CD4-positive, alpha-beta T cell (primary cell): ENCODE measurements around the gene SH3RF1. TPM values are rescaled to one million over a fixed set of nuclear protein-coding genes. Genes with fewer than 3 reads are reported as not detected.
A peak's percentile ranks its signal among the peaks of the same experiment; 100 is the strongest.

Source experiments
- ATAC-seq: fragments of 200-7000 bp; cut with Tn5 transposase; one replicate; pipeline ENCODE4 v1.10.0; 2022; ENCODE audit warnings: mild to moderate bottlenecking; ENCODE audit not compliant: poor library complexity
- CTCF ChIA-PET: fragments of 350-600 bp; sonication (Branson Sonifier 250); formaldehyde crosslinking; loops from one replicate; lab custom pipeline; 2021; ENCODE audit warnings: antibody characterized with exemption, inconsistent platforms; lab: Charles Lee
- POLR2A ChIA-PET: fragments of 350-600 bp; sonication (Branson Sonifier 250); formaldehyde crosslinking; loops from one replicate; lab custom pipeline; 2021; ENCODE audit warnings: antibody characterized with exemption, inconsistent platforms; lab: Charles Lee
- DNase-seq, 14 experiments: peaks; one replicate each; pipeline ENCODE4 v3.0.0-alpha.2; 2013 to 2020; ENCODE audit warnings: mixed read lengths in 2 of 14
- H3K27ac ChIP-seq, 2 donors: one replicate each; pipeline versions ENCODE4 v1.5.1 to v1.7.0; 2013; ENCODE audit warnings: low read length in 2 of 2, low read depth in 1 of 2, mild to moderate bottlenecking in 1 of 2
- H3K27me3 ChIP-seq, 2 experiments: 1 replicate in 1 of 2; 2 replicates in 1 of 2; pipeline versions ENCODE4 v1.6.1 to v1.7.0; 2013; ENCODE audit warnings: low read length in 2 of 2, control low read depth in 1 of 2, mild to moderate bottlenecking in 1 of 2, moderate library complexity in 1 of 2; ENCODE audit not compliant: insufficient read depth in 2 of 2, control insufficient read depth in 1 of 2
- H3K36me3 ChIP-seq: one replicate; pipeline ENCODE4 v1.6.1; 2013; ENCODE audit warnings: low read length, control low read depth; ENCODE audit not compliant: insufficient read depth
- H3K4me1 ChIP-seq: one replicate; pipeline ENCODE4 v1.6.1; 2013; ENCODE audit warnings: low read length, control low read depth; ENCODE audit not compliant: insufficient read depth
- H3K4me3 ChIP-seq: one replicate; pipeline ENCODE4 v1.5.1; 2013; ENCODE audit warnings: mild to moderate bottlenecking, low read length, moderate library complexity
- H3K9me3 ChIP-seq, 2 experiments: 1 replicate in 1 of 2; 2 replicates in 1 of 2; pipeline versions ENCODE4 v1.6.1 to v1.7.0; 2013; ENCODE audit warnings: low read length in 2 of 2, mild to moderate bottlenecking in 2 of 2, control low read depth in 1 of 2, moderate library complexity in 1 of 2; ENCODE audit not compliant: control insufficient read depth in 1 of 2, insufficient read depth in 1 of 2
- H3K27ac Mint-ChIP-seq: one replicate; pipeline ENCODE4 v1.8.0; 2020; ENCODE audit warnings: mixed read lengths
- H3K27me3 Mint-ChIP-seq: one replicate; pipeline ENCODE4 v1.8.0; 2021; ENCODE audit warnings: mixed read lengths
- H3K36me3 Mint-ChIP-seq: one replicate; pipeline ENCODE4 v1.8.0; 2021; ENCODE audit warnings: low read depth, mixed read lengths
- H3K4me1 Mint-ChIP-seq: one replicate; pipeline ENCODE4 v1.8.0; 2021; ENCODE audit warnings: low read depth, mixed read lengths
- H3K4me3 Mint-ChIP-seq: one replicate; pipeline ENCODE4 v1.8.0; 2020; ENCODE audit warnings: mild to moderate bottlenecking, mixed read lengths
- H3K9me3 Mint-ChIP-seq: one replicate; pipeline ENCODE4 v1.8.0; 2020; ENCODE audit warnings: mixed read lengths
- CTCF ChIP-seq: fragments of 200-600 bp; IDR thresholded peaks from one replicate; pipeline ENCODE4 v1.8.0; 2022; ENCODE audit warnings: antibody characterized with exemption, mild to moderate bottlenecking
- intact Hi-C, 2 experiments: fragments of 100-400 bp; cut with DNase I in 1 of 2; cut with micrococcal nuclease in 1 of 2; formaldehyde crosslinking; loops; one replicate each; pipeline versions ENCODE4 v1.15.1 to v1.9.0; 2023 to 2025; cut with DNase I, micrococcal nuclease
- total RNA-seq, 174 experiments: library from RNA in 2 of 174; stranded (reverse) in 2 of 174; gene quantifications; one replicate each; pipeline ENCODE4 v1.2.3 and lab custom pipeline; 2021 to 2026

The SH3RF1 gene
- total RNA-seq, 2 experiments from 2014 or later = 0.25 TPM; not detected in 1

- Mint-ChIP-seq H3K9me3 (no peaks in the 10 kb centered on the region), H3K4me3 (no peak overlapping the region), H3K36me3 (no peaks in the 10 kb centered on the region), H3K4me1 (no peaks in the 10 kb centered on the region), H3K27me3 (peaks cover 4% of the 10 kb centered on the region), H3K27ac (no peak overlapping the region)
- ChIA-PET CTCF (no interaction called here), POLR2A (no interaction called here)
- H3K27ac ChIP-seq = no peak overlapping the region
- ATAC-seq (no peak), DNase-seq (peak in 3 of 14 experiments; percentile 11 to 18 (median 14))
- H3K4me3 ChIP-seq = no peak overlapping the region
- TF ChIP-seq CTCF = no peak
- no peaks in the 10 kb centered on the region for H3K4me1 ChIP-seq
- intact Hi-C loops = no loop called here
- H3K9me3 ChIP-seq = no peaks in the 10 kb centered on the region
- no peaks in the 10 kb centered on the region for H3K36me3 ChIP-seq
- no peaks in the 10 kb centered on the region for H3K27me3 ChIP-seq
Observed at GRCh38 chr4:169210504-169211118, 60.1 kb downstream of the SH3RF1 start.

GRCh38 chr4:169209388-169209883 lies 61.3 kb downstream of the SH3RF1 start:
- no peak for ATAC-seq
- no peaks in the 10 kb centered on the region for H3K4me1 Mint-ChIP-seq
- Histone ChIP-seq H3K27me3 (no peaks in the 10 kb centered on the region), H3K4me1 (no peaks in the 10 kb centered on the region), H3K36me3 (no peaks in the 10 kb centered on the region), H3K9me3 (no peaks in the 10 kb centered on the region), H3K4me3 (no peak overlapping the region), H3K27ac (no peak overlapping the region)
- no peak for TF ChIP-seq CTCF
- POLR2A ChIA-PET = no interaction called here
- CTCF ChIA-PET = no interaction called here
- intact Hi-C loops = no loop called here
- H3K27ac Mint-ChIP-seq = no peak overlapping the region
- H3K9me3 Mint-ChIP-seq = no peaks in the 10 kb centered on the region
- peaks cover 4% of the 10 kb centered on the region for H3K27me3 Mint-ChIP-seq
- no peak for DNase-seq
- H3K36me3 Mint-ChIP-seq = no peaks in the 10 kb centered on the region
- no peak overlapping the region for H3K4me3 Mint-ChIP-seq

GRCh38 chr4:169208516-169208915 lies 62.2 kb downstream of the SH3RF1 start:
- no peaks in the 10 kb centered on the region for H3K36me3 Mint-ChIP-seq
- H3K27ac Mint-ChIP-seq = no peak overlapping the region
- ATAC-seq (no peak), DNase-seq (no peak)
- Histone ChIP-seq H3K4me1 (no peaks in the 10 kb centered on the region), H3K9me3 (no peaks in the 10 kb centered on the region), H3K36me3 (no peaks in the 10 kb centered on the region), H3K4me3 (no peak overlapping the region), H3K27ac (no peak overlapping the region), H3K27me3 (no peaks in the 10 kb centered on the region)
- intact Hi-C loops = no loop called here
- H3K4me1 Mint-ChIP-seq = no peaks in the 10 kb centered on the region
- no peaks in the 10 kb centered on the region for H3K9me3 Mint-ChIP-seq
- no peak for TF ChIP-seq CTCF
- no peak overlapping the region for H3K4me3 Mint-ChIP-seq
- H3K27me3 Mint-ChIP-seq = peaks cover 4% of the 10 kb centered on the region
- ChIA-PET POLR2A (no interaction called here), CTCF (no interaction called here)
